Measurements from ENCODE around the gene APOBR. TPM values are rescaled to one million over a fixed set of nuclear protein-coding genes. Genes with fewer than 3 reads are reported as not detected.
"Not testable (repeated sequence)": the region's sequence is repeated elsewhere in the genome, so short reads cannot be mapped to it uniquely, and the experiment has no call there.

The APOBR gene, protein sequence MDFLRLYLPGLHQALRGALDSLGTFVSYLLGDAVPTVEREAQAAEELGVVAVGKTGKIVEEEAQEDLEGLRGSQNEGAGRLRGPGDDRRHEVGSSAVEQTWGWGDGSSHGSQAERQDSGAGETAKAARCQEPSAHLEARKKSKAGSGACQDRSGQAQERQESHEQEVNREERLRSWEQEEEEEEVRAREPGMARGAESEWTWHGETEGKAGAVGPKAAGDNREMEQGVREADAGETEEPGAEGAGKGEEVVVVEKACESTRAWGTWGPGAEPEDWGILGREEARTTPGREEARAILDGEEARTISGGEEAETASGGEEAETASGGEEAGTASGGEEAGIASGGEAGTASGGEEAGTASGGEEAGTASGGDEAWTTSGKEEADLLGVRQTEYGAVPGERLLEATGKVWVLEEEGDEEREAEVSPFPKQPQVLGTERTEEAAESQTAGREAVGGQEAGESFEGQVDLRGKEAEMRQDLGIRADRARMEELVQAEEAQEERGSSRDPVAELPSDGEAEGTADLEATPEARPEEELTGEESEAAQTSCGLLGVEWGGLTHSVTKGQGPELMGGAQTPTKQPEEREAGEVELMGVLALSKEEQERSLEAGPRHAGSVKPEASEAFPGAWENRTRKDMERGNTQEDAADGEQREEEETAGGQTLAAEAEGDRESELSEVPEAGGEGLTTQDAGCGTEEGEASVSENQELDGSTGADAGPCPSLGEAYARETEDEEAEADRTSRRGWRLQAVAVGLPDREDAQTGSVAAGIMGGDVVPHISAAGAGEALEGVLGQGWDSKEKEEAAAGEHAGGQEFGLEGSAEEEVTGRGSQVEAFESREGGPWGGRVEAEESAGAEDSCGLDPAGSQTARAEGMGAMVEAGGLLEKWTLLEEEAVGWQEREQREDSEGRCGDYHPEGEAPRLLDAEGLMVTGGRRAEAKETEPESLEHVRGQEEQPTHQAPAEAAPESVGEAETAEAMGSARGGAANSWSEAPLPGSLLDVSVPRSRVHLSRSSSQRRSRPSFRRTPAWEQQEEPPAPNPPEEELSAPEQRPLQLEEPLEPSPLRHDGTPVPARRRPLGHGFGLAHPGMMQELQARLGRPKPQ
- 1 to 10 TPM in 2 of 4 donors, under 1 TPM in 2; 0.49 to 2.1 (median 0.98) TPM for total RNA-seq

DNA sequence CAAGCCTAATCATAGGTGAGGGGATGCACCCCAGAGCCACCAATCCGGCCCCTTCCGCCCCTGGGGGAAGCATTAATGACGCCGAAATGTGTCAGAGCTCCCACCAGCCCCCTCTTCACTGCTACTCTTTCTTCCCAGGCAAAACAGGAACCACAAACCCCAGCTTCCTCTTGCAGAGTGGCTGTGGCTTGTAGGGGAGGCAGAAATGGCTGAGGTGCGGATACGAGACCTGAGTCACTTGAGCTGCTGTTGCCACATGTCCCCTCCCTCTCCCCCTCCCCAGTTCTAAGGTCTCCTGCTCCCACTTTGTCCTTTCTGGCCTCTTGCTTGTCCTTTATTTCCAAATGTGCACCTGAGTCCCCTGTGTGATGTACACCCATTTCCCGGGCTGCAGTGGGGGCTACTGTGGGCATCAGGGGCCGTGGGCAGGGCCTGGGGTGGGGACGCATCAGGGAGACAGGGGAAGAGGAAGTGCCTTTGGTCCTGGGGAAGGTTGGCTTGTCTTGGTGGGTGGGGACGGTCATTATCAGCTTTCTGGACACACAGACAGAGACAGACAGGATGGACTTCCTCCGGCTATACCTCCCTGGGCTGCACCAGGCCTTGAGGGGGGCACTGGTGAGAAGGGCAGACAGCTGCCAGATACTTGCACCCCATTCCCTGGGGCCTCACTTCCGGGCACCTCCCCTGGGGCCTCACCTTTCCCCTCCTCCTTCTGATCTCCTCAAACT, at the start of gene APOBR:
Gene APOBR, plus strand, starts transcription at position 523 of the 731 bp plus-strand sequence. Its CDS starts 39 bp downstream, at position 562.
- Histone ChIP-seq H3K27me3 (no peaks in the 10 kb centered on the region), H3K4me1 (peaks cover 0 to 49% (median 15%) of the 10 kb centered on the region in 3 donors), H3K9me3 (no peaks in the 10 kb centered on the region), H3K4me3 (peak within 1 kb of the TSS in 3 of 4 donors; percentile 9 to 43 (median 31)), H3K27ac (peak within 1 kb of the TSS; percentile 42 to 96 (median 66)), H3K36me3 (peaks cover 0 to 8% (median 0%) of the 10 kb centered on the region in 3 donors)
- WGBS, 2 donors = 48 to 62% methylated on average over 8 to 11 of the region's 12 CpGs
- TF ChIP-seq, protein P1, sequence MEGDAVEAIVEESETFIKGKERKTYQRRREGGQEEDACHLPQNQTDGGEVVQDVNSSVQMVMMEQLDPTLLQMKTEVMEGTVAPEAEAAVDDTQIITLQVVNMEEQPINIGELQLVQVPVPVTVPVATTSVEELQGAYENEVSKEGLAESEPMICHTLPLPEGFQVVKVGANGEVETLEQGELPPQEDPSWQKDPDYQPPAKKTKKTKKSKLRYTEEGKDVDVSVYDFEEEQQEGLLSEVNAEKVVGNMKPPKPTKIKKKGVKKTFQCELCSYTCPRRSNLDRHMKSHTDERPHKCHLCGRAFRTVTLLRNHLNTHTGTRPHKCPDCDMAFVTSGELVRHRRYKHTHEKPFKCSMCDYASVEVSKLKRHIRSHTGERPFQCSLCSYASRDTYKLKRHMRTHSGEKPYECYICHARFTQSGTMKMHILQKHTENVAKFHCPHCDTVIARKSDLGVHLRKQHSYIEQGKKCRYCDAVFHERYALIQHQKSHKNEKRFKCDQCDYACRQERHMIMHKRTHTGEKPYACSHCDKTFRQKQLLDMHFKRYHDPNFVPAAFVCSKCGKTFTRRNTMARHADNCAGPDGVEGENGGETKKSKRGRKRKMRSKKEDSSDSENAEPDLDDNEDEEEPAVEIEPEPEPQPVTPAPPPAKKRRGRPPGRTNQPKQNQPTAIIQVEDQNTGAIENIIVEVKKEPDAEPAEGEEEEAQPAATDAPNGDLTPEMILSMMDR (IDR thresholded peaks at IDR 0.05) = no peak
- peak in 1 of 4 donors; percentile 38 for TF ChIP-seq POLR2A (IDR thresholded peaks at IDR 0.05)
- peak; percentile 52 for DNase-seq
- intact Hi-C loops (cut with DNase I) = no loop called here

DNA sequence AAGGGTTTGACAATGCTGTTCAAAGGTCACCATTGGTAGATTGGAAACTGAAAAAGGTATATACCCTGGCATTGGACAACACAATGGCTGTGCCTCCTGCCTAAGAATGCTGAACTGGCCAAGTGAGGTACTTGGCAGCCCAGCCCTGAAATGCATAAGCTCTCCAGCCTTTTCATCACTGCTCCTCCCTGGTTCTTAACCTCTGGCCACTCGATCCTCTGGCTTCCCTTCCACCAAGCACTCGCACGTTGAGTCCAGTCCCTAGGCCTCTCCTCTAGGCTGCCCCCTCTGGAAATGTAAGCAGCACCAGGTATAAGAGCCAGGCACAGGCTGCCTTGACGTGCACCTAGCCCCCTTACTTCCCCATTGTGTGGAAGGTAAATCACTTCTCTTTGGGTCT, 48.1 kb upstream of the APOBR start:
- H3K36me3 ChIP-seq; DNase-seq; H3K27ac ChIP-seq; H3K27me3 ChIP-seq; intact Hi-C loops (cut with DNase I); H3K4me3 ChIP-seq; H3K4me1 ChIP-seq; H3K9me3 ChIP-seq: not testable (repeated sequence)
- WGBS, 2 donors = no CpG with 5 or more reads among the region's 4 CpGs

- H3K27me3 ChIP-seq; H3K27ac ChIP-seq; H3K9me3 ChIP-seq; DNase-seq; H3K4me1 ChIP-seq; H3K4me3 ChIP-seq; intact Hi-C loops (cut with DNase I); H3K36me3 ChIP-seq: not testable (repeated sequence)
- no CpG with 5 or more reads among the region's 6 CpGs for WGBS, 2 donors
Measured at GRCh38 chr16:28447081-28447480, 47.4 kb upstream of the APOBR start.

GRCh38 chr16:28473714-28474265, 20.7 kb upstream of the APOBR start:
- 84 to 86% methylated on average over 8 of the region's 8 CpGs for WGBS, 2 donors
- no peak overlapping the region for H3K27ac ChIP-seq
- no peaks in the 10 kb centered on the region for H3K27me3 ChIP-seq
- TF ChIP-seq, protein P1 (IDR thresholded peaks at IDR 0.05) = no peak
- TF ChIP-seq POLR2A (IDR thresholded peaks at IDR 0.05) = no peak
- intact Hi-C loops (cut with DNase I) = no loop called here
- no peaks in the 10 kb centered on the region for H3K9me3 ChIP-seq
- H3K4me1 ChIP-seq = no peaks in the 10 kb centered on the region
- DNase-seq = no peak
- H3K36me3 ChIP-seq = peaks cover 0 to 58% (median 14%) of the 10 kb centered on the region in 3 donors
- H3K4me3 ChIP-seq = no peak overlapping the region

- Histone ChIP-seq H3K4me3 (no peak overlapping the region), H3K27ac (no peak overlapping the region), H3K4me1 (no peaks in the 10 kb centered on the region), H3K9me3 (no peaks in the 10 kb centered on the region), H3K36me3 (peaks cover 0 to 73% (median 17%) of the 10 kb centered on the region in 3 donors), H3K27me3 (no peaks in the 10 kb centered on the region)
- no peak for DNase-seq
- intact Hi-C loops (cut with DNase I) = no loop called here
- no peak for TF ChIP-seq POLR2A (IDR thresholded peaks at IDR 0.05)
- TF ChIP-seq, protein P1 (IDR thresholded peaks at IDR 0.05) = no peak
- WGBS, 2 donors = 90 to 93% methylated on average over 2 of the region's 2 CpGs
Measured at GRCh38 chr16:28475221-28475620, 19.2 kb upstream of the APOBR start.

Data from esophagus squamous epithelium (tissue), 5 donors.